Coronary artery (tissue), 2 donors: ENCODE measurements around the gene TMEM258.

Experiments
- DNase-seq: peaks from one replicate; pipeline ENCODE4 v3.0.0-alpha.2; 2017; ENCODE audit warnings: low spot score
- H3K27ac ChIP-seq, 2 donors: fragments of 200-600 bp; sonication (generic); one replicate each; pipeline ENCODE4 v1.5.1; 2016 to 2019
- H3K4me3 ChIP-seq: fragments of 200-600 bp; sonication (generic); 2 replicates; pipeline ENCODE4 v1.5.1; 2016; ENCODE audit warnings: mild to moderate bottlenecking, moderate library complexity
- TF ChIP-seq, protein P1 (sequence below): fragments of 200-600 bp; sonication (generic); IDR thresholded peaks from one replicate; pipeline ENCODE4 v1.5.1; 2019; ENCODE audit warnings: antibody characterized with exemption

TMEM258 gene

DNA sequence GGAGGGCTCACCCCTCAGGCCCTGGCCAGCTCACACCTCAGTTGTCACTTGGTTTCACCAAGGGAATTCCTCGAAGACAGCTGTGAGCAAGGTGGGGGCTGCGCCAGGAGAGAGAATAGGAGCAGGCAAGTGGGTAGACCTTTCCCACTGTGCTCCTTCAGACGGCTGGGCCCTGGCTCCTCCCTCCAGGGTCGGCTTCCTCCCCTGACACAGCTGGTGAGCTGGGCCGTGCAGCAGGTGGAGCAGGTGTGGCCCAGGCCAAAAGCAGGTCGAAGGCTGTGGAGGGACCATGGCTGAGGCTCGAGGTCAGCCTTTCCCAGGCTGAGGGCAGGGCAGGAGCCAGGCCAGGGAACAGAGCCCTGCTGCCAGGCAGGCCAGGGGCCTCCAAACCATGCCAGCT, 52.4 kb downstream of the TMEM258 start:
- no peak for DNase-seq
- no peak overlapping the region for H3K27ac ChIP-seq
- TF ChIP-seq, protein P1, sequence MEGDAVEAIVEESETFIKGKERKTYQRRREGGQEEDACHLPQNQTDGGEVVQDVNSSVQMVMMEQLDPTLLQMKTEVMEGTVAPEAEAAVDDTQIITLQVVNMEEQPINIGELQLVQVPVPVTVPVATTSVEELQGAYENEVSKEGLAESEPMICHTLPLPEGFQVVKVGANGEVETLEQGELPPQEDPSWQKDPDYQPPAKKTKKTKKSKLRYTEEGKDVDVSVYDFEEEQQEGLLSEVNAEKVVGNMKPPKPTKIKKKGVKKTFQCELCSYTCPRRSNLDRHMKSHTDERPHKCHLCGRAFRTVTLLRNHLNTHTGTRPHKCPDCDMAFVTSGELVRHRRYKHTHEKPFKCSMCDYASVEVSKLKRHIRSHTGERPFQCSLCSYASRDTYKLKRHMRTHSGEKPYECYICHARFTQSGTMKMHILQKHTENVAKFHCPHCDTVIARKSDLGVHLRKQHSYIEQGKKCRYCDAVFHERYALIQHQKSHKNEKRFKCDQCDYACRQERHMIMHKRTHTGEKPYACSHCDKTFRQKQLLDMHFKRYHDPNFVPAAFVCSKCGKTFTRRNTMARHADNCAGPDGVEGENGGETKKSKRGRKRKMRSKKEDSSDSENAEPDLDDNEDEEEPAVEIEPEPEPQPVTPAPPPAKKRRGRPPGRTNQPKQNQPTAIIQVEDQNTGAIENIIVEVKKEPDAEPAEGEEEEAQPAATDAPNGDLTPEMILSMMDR: no peak
- H3K4me3 ChIP-seq: no peak overlapping the region

DNA sequence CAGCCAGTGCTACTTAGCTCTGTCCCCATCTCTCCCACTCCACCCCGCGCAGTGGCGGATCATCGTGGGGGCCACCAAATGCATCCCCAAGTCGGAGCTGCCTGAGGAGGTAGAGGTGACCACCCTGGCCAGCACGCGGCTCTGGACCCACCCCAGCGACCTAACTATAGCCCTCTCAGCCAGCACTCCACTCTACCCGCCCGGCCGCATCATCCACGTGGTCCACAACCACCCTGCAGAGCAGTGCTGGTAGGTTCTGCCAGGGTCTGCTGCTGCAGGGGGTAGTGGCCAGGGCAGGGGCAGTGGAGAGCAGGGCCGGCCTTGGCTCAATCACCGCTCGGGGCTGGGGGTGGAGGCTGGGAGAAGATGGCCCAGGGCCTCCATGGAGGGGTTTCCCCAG, 53.0 kb downstream of the TMEM258 start:
- TF ChIP-seq, protein P1: no peak
- Histone ChIP-seq H3K4me3 (no peak overlapping the region), H3K27ac (no peak overlapping the region)
- DNase-seq: no peak
